Measurements from ENCODE around the gene ANKMY2. TPM values are rescaled to one million over a fixed set of nuclear protein-coding genes. Genes with fewer than 3 reads are reported as not detected.

ANKMY2 gene
- total RNA-seq, 2 experiments from 2014 or later = 10.3 to 15.2 TPM

- Histone ChIP-seq H3K79me2 (ENCODE audit: insufficient read depth, low read depth, low read length) (peaks cover 37% of the 10 kb centered on the region), H3K27ac (ENCODE audit: low read depth, low read length, poor library complexity, severe bottlenecking) (no peak overlapping the region), H2AFZ (ENCODE audit: low read length) (no peak overlapping the region), H3K4me2 (ENCODE audit: low read length) (no peak overlapping the region), H4K20me1 (ENCODE audit: insufficient read depth, low read length) (peaks cover 12% of the 10 kb centered on the region; the same call in 1 of the 2 replicates), H3K9me2 (ENCODE audit: insufficient read depth, low read length) (no peaks in the 10 kb centered on the region), H3K4me1 (ENCODE audit: insufficient read depth, low read length, poor library complexity, severe bottlenecking) (no peaks in the 10 kb centered on the region), H3K4me3 (ENCODE audit: low read depth, low read length, poor library complexity, severe bottlenecking) (no peak overlapping the region), H3K9me3 (ENCODE audit: low read length) (no peaks in the 10 kb centered on the region), H3K36me3 (ENCODE audit: insufficient read depth, low read length) (peaks cover 94% of the 10 kb centered on the region)
- DNase-seq (ENCODE audit: low spot score) = no peak
- TF ChIP-seq EZH2phosphoT487 (IDR thresholded peaks at IDR 0.05; ENCODE audit: borderline replicate concordance, low read depth, low read length) = no peak
- TF ChIP-seq CTCF (conservative IDR thresholded peaks at IDR 0.05; ENCODE audit: low read length) = no peak
- no TSS peak for BruUV-seq (replicated peaks)
- intact Hi-C loops (cut with micrococcal nuclease; ENCODE audit: unreplicated experiment) = no loop called here
- ChIA-PET POLR2A (no interaction called here), CTCF (ENCODE audit: unreplicated experiment) (no interaction called here)
Measured at GRCh38 chr7:16668978-16669377, 23.4 kb upstream of the ANKMY2 start.

GRCh38 chr7:16668049-16668858 is 22.7 kb upstream of the ANKMY2 start:
- no peak for TF ChIP-seq EZH2phosphoT487 (IDR thresholded peaks at IDR 0.05; ENCODE audit: borderline replicate concordance, low read depth, low read length)
- no peak for TF ChIP-seq CTCF (conservative IDR thresholded peaks at IDR 0.05; ENCODE audit: low read length)
- Histone ChIP-seq H3K4me3 (ENCODE audit: low read depth, low read length, poor library complexity, severe bottlenecking) (no peak overlapping the region), H3K36me3 (ENCODE audit: insufficient read depth, low read length) (peaks cover 89% of the 10 kb centered on the region), H3K27ac (ENCODE audit: low read depth, low read length, poor library complexity, severe bottlenecking) (no peak overlapping the region), H3K4me2 (ENCODE audit: low read length) (no peak overlapping the region), H3K79me2 (ENCODE audit: insufficient read depth, low read depth, low read length) (peaks cover 45% of the 10 kb centered on the region), H4K20me1 (ENCODE audit: insufficient read depth, low read length) (peaks cover 12% of the 10 kb centered on the region; the same call in 1 of the 2 replicates), H2AFZ (ENCODE audit: low read length) (no peak overlapping the region), H3K4me1 (ENCODE audit: insufficient read depth, low read length, poor library complexity, severe bottlenecking) (no peaks in the 10 kb centered on the region), H3K9me2 (ENCODE audit: insufficient read depth, low read length) (0 out of 2 replicates have a peak, but pooled peaks cover 6% of the 10 kb centered on the region), H3K9me3 (ENCODE audit: low read length) (no peaks in the 10 kb centered on the region)
- no peak for DNase-seq (ENCODE audit: low spot score)
- intact Hi-C loops (cut with micrococcal nuclease; ENCODE audit: unreplicated experiment) = no loop called here
- CTCF ChIA-PET (ENCODE audit: unreplicated experiment) = no interaction called here
- POLR2A ChIA-PET = interaction anchor here (0.7 to 1.1 kb wide), 2 partner anchors 12 to 173 kb away, joined by 3 read pairs; no protein-coding TSS in a partner anchor
- BruUV-seq (replicated peaks) = TSS peak; percentile 37

GRCh38 chr7:16667355-16667754 is 21.8 kb upstream of the ANKMY2 start:
- peaks cover 81% of the 10 kb centered on the region for H3K36me3 ChIP-seq (ENCODE audit: insufficient read depth, low read length)
- no peak overlapping the region for H2AFZ ChIP-seq (ENCODE audit: low read length)
- ChIA-PET POLR2A (interaction anchor here (0.6 to 1.1 kb wide), 5 partner anchors 11 to 174 kb away, joined by 3 to 4 read pairs (median 3); no protein-coding TSS in a partner anchor), CTCF (ENCODE audit: unreplicated experiment) (no interaction called here)
- no peak for DNase-seq (ENCODE audit: low spot score)
- no peak for TF ChIP-seq CTCF (conservative IDR thresholded peaks at IDR 0.05; ENCODE audit: low read length)
- TF ChIP-seq EZH2phosphoT487 (IDR thresholded peaks at IDR 0.05; ENCODE audit: borderline replicate concordance, low read depth, low read length) = no peak
- H3K4me1 ChIP-seq (ENCODE audit: insufficient read depth, low read length, poor library complexity, severe bottlenecking) = no peaks in the 10 kb centered on the region
- H3K4me2 ChIP-seq (ENCODE audit: low read length) = no peak overlapping the region
- no peak overlapping the region for H3K27ac ChIP-seq (ENCODE audit: low read depth, low read length, poor library complexity, severe bottlenecking)
- H3K79me2 ChIP-seq (ENCODE audit: insufficient read depth, low read depth, low read length) = peaks cover 50% of the 10 kb centered on the region
- H3K4me3 ChIP-seq (ENCODE audit: low read depth, low read length, poor library complexity, severe bottlenecking) = no peak overlapping the region
- 0 out of 2 replicates have a peak, but pooled peaks cover 9% of the 10 kb centered on the region for H3K9me2 ChIP-seq (ENCODE audit: insufficient read depth, low read length)
- BruUV-seq (replicated peaks) = no TSS peak
- no peaks in the 10 kb centered on the region for H3K9me3 ChIP-seq (ENCODE audit: low read length)
- H4K20me1 ChIP-seq (ENCODE audit: insufficient read depth, low read length) = peaks cover 21% of the 10 kb centered on the region
- intact Hi-C loops (cut with micrococcal nuclease; ENCODE audit: unreplicated experiment) = no loop called here

All from OCI-LY7 (cell line).